Thymus (tissue), 11 donors: ENCODE data around the gene MAPRE2. TPM values are rescaled to one million over a fixed set of nuclear protein-coding genes. Genes with fewer than 3 reads are reported as not detected.

ENCODE experiments used
- DNase-seq, 9 donors: peaks; one replicate each; pipeline ENCODE4 v3.0.0-alpha.2; 2013; ENCODE audit warnings: low spot score in 9 of 9, low read depth in 6 of 9, missing footprints in 1 of 9
- H3K27ac ChIP-seq, 2 donors: one replicate each; pipeline ENCODE4 v1.5.1; 2013; ENCODE audit warnings: control low read depth in 1 of 2, low read depth in 1 of 2, low read length in 1 of 2, mild to moderate bottlenecking in 1 of 2, moderate library complexity in 1 of 2
- H3K27me3 ChIP-seq, 2 donors: one replicate each; pipeline ENCODE4 v1.5.1; 2013; ENCODE audit warnings: low read length in 1 of 2; ENCODE audit not compliant: control insufficient read depth in 2 of 2, insufficient read depth in 1 of 2
- H3K36me3 ChIP-seq, 2 donors: one replicate each; pipeline ENCODE4 v1.5.1; 2013; ENCODE audit warnings: low read length in 1 of 2, mild to moderate bottlenecking in 1 of 2, moderate library complexity in 1 of 2; ENCODE audit not compliant: control insufficient read depth in 2 of 2, insufficient read depth in 2 of 2
- H3K4me1 ChIP-seq, 2 donors: one replicate each; pipeline ENCODE4 v1.5.1; 2013; ENCODE audit warnings: low read length in 2 of 2; ENCODE audit not compliant: control insufficient read depth in 2 of 2, insufficient read depth in 2 of 2
- H3K4me3 ChIP-seq, 2 donors: one replicate each; pipeline ENCODE4 v1.5.1; 2013; ENCODE audit warnings: low read length in 2 of 2, control low read depth in 1 of 2, mild to moderate bottlenecking in 1 of 2
- H3K9me3 ChIP-seq, 2 donors: one replicate each; pipeline ENCODE4 v1.5.1; 2013; ENCODE audit warnings: low read length in 1 of 2, mild to moderate bottlenecking in 1 of 2; ENCODE audit not compliant: control insufficient read depth in 2 of 2, insufficient read depth in 1 of 2
- WGBS: extraction: QIAGEN DNeasy Blood & Tissue Kit; methylation state at CpG from one replicate; pipeline ENCODE4 v1.1.7; 2013; 5-methylcytosine and 5-hydroxymethylcytosine counted together
- polyA plus RNA-seq: library from polyadenylated mRNA; stranded (reverse); fragments of 200-250 nt; gene quantifications from one replicate; pipeline ENCODE4 v1.2.3, GENCODE V29; 2013
- total RNA-seq: library from RNA; stranded (reverse); fragments of 120-200 nt; gene quantifications from one replicate; pipeline ENCODE4 v1.2.4, GENCODE V29; 2013
- donor health status: healthy.

Gene MAPRE2
- total and polyA plus RNA-seq, 2 donors, result 41.2 to 55.2 TPM

DNA sequence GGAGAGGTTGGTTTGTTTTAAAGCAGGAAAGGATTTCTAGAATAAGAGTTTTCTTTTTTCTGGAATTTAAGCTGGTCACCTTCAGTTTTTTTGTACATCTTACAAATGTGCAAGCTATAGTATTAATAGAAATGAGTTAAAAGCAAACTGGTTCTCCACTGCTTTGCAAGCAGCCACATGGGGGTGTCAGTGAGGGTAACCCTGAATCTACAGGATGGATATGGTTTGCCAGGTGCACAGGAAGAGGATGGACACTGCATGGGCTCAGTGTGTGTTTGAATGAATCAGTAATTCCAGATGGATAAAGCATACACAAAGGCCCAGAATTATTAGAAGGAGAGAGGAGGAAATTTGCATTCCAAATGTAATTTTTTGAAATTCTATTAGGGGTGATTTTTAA, 89.0 kb downstream of the MAPRE2 start:
- Histone ChIP-seq H3K9me3 (no peaks in the 10 kb centered on the region), H3K27me3 (no peaks in the 10 kb centered on the region), H3K27ac (no peak overlapping the region), H3K4me3 (no peak overlapping the region), H3K4me1 (peaks cover 0 to 3% of the 10 kb centered on the region in 2 donors), H3K36me3 (peaks cover 73 to 83% of the 10 kb centered on the region in 2 donors)
- no peak for DNase-seq

DNA sequence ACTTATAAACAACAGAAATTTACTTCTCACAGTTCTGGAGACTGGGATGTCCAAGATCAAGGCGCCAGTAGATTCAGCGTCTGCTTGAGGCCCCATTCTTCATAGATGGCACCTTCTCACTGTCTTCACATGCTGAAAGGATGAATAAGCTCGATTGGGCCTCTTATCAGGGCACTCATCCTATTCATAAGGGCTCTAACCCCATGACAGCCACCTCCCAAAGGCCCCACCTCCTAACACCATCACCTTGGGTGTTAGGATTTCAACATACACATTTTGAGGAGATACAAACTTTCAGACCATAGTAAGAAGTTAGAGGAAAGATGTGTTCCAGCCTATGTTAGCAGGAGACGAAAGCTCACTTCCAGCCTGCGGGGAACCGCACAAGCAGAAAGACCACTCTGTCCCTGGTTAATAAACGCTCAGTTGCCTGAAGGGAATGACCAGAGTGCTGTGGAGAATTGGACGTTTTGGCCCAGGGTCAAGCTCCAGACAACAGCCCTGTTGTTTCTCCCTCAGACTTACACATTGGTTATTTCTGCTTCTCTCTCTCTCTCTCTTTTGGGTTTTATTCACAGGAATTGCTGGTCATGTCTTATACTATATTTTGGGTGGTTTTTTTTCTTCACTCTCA, 90.3 kb downstream of the MAPRE2 start:
- WGBS, result 96% methylated on average over 8 of the region's 8 CpGs
- no peaks in the 10 kb centered on the region for H3K27me3 ChIP-seq
- no peak overlapping the region for H3K4me3 ChIP-seq
- no peaks in the 10 kb centered on the region for H3K9me3 ChIP-seq
- no peak overlapping the region for H3K27ac ChIP-seq
- H3K36me3 ChIP-seq, result peaks cover 86 to 92% of the 10 kb centered on the region in 2 donors
- H3K4me1 ChIP-seq, result no peaks in the 10 kb centered on the region
- no peak for DNase-seq

DNA sequence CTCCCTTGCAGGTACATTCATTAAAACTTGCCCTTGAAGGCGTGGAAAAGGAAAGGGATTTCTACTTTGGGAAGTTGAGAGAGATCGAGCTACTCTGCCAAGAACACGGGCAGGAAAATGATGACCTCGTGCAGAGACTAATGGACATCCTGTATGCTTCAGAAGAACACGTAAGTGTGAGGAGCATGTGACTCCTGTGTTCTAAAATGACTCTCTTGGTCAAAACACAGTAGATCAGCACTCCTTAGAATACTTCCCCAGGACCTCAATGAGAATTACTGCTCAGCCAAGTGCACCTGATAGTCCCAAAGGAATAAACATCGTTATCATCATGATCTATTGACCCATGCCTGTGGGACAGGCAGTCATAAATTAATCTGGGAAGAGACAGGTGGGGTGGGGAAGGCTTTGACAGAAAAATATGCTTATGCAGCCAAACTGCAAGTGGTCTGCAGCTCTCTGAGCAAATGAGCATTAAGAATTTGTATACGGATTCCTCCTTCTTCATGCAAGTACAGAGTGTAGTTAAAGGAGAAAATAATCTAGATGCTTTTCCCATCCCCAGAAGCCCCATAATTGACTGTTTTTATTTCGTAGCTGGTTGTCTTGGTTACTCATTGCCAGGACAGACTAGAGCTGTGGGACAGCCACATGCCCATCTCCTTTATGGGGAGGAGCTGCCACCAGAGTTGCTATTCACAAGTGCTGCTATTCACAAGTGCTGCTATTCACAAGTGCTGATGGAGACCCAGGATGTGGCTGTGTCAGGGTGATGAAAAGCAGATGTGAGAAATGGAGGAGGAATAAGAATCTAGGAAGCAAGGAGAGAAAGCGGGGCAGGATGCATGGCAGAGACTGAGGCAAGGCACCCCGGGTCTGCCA, 91.0 kb downstream of the MAPRE2 start:
- Histone ChIP-seq H3K4me3 (no peak overlapping the region), H3K36me3 (peaks cover 87 to 92% of the 10 kb centered on the region in 2 donors), H3K27me3 (no peaks in the 10 kb centered on the region), H3K9me3 (no peaks in the 10 kb centered on the region), H3K4me1 (no peaks in the 10 kb centered on the region), H3K27ac (no peak overlapping the region)
- no peak for DNase-seq
- WGBS, result 96% methylated on average over 10 of the region's 10 CpGs

DNA sequence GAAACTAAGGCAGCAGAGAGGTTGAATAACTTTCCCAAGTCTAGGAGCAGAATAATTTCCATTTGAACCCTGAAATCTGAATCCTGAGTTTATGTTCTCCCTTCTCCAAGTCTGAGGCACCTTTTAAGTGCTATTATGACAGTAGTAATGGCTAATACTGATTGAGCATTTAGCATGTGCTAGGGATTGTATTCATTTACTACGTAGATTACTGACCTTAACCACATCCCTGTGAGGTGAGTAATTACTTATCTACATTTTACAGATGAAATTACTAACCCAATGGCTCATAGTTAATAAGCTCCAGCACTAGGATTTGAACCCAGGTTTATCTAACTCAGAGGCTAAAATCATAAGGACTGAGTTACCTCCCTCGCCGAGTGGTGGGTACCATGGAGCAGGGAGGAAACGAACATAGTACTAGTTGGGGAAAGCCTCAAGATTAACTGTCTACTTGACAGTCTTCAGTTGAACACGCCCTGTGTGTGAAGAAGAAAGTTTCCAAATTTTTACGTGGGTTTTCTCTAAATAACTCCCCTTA, 93.0 kb downstream of the MAPRE2 start:
- no peak for DNase-seq
- Histone ChIP-seq H3K9me3 (peaks cover 0 to 2% of the 10 kb centered on the region in 2 donors), H3K4me1 (no peaks in the 10 kb centered on the region), H3K27me3 (no peaks in the 10 kb centered on the region), H3K4me3 (no peak overlapping the region), H3K36me3 (peaks cover 89 to 91% of the 10 kb centered on the region in 2 donors), H3K27ac (no peak overlapping the region)
- 98% methylated on average over 6 of the region's 6 CpGs for WGBS

DNA sequence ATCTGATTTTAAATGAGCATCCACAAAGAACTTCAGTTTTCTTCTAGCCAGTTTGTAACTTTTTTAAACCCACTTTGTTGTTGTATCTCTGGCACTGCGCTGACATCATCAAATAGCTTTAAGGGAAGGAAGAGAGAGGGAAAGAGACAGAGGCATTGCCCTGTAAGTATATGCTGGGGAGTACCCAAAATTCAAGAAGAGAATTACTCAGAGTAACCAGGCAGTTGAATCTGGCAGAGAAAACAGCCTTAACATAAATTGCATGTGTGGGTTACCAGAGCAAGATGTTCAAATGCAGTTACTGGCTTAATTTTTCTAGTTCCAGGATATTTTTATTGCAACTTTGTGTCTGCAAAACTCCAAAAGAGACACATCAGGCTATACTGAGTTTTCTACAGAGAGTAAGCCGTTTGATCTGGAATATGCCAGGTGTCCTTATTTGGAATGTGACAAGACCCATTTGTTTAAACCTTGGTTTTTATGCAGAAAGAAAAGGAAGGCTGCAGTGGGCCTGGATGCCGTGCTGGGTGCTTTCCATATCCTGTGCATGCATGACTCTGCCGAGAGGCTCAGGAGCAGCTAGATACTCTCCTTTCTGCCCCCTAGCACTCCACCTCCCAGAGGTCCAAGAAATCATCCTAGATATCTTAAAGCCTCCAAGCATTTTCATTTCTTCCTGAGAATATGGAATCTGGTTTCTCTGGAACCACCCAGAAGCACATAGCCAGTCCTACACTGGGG, 93.7 kb downstream of the MAPRE2 start:
- H3K27ac ChIP-seq, result no peak overlapping the region
- 98% methylated on average over 4 of the region's 4 CpGs for WGBS
- H3K4me3 ChIP-seq, result no peak overlapping the region
- DNase-seq, result no peak
- H3K9me3 ChIP-seq, result peaks cover 0 to 2% of the 10 kb centered on the region in 2 donors
- H3K27me3 ChIP-seq, result no peaks in the 10 kb centered on the region
- peaks cover 90 to 91% of the 10 kb centered on the region in 2 donors for H3K36me3 ChIP-seq
- no peaks in the 10 kb centered on the region for H3K4me1 ChIP-seq

DNA sequence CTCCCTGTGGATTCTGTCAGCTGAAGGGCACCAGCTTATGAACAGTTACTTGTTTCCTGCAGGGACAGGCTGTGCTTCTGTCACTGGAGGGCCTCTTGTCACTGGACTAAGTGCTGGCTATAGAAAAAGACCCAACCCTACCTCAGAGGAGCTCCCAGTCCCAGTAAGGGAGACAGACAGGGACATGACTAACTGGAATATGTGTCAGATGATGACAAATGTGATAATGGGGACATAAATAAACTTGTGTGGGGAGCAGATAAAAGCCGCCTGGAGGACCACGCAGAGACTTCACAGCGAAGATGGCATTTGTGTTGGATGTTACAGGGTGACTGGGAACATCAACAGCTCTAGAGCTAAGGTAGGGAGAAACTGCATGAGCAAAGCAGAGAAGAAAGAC, 95.0 kb downstream of the MAPRE2 start:
- Histone ChIP-seq H3K4me1 (no peaks in the 10 kb centered on the region), H3K36me3 (peaks cover 92 to 94% of the 10 kb centered on the region in 2 donors), H3K9me3 (peaks cover 0 to 2% of the 10 kb centered on the region in 2 donors), H3K4me3 (no peak overlapping the region), H3K27ac (no peak overlapping the region), H3K27me3 (no peaks in the 10 kb centered on the region)
- DNase-seq, result no peak
- 81% methylated on average over 3 of the region's 3 CpGs for WGBS

DNA sequence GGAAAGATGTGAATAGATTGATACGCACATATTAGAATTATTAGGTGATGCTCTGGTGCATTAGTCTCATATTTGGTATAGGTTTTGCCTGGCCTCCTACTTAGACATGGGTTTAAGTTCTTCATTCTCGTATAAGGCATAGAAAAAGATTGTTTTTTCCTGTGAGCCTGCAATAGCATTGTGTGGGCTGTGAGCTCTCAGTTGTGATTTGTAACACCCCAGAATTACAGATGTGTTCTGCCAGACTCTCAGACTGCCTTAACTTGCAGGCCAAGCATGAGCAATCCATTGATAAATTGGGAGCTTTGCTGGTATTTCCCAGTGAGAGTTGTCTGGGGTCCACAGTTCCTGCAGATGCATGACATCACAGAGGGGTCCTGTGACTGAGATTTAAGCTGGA, 95.7 kb downstream of the MAPRE2 start:
- H3K4me3 ChIP-seq, result no peak overlapping the region
- H3K27ac ChIP-seq, result no peak overlapping the region
- H3K9me3 ChIP-seq, result peaks cover 0 to 2% of the 10 kb centered on the region in 2 donors
- peaks cover 86 to 89% of the 10 kb centered on the region in 2 donors for H3K36me3 ChIP-seq
- DNase-seq, result no peak
- no peaks in the 10 kb centered on the region for H3K27me3 ChIP-seq
- 97% methylated on average over 2 of the region's 2 CpGs for WGBS
- H3K4me1 ChIP-seq, result no peaks in the 10 kb centered on the region

DNA sequence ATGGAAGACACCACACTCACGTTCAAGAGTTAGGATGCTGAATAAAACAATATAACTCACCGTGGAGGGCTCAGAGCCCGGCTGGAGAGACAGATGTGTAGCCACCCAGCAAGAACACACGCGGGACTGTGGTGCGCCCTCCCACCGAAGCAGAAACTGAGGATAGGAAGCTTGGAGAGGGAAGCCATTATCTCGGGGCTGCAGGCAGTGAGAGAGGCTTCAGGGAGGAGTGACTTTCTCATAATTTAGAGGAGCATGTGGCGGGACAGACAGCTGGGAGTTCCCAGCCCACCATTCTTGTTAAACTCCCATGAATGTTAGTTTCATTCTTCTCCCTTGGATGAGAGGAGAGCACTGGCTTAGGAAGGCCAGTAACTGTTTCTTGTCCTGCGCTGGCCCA, 96.4 kb downstream of the MAPRE2 start:
- H3K4me3 ChIP-seq, result no peak overlapping the region
- no peak for DNase-seq
- no peaks in the 10 kb centered on the region for H3K4me1 ChIP-seq
- 96% methylated on average over 10 of the region's 10 CpGs for WGBS
- H3K27ac ChIP-seq, result no peak overlapping the region
- H3K36me3 ChIP-seq, result peaks cover 86 to 89% of the 10 kb centered on the region in 2 donors
- H3K27me3 ChIP-seq, result no peaks in the 10 kb centered on the region
- peaks cover 0 to 2% of the 10 kb centered on the region in 2 donors for H3K9me3 ChIP-seq
